IMR-90 (cell line): Measurements from ENCODE around the gene RPL23. TPM values are rescaled to one million over a fixed set of nuclear protein-coding genes. Genes with fewer than 3 reads are reported as not detected.

Experiments used
- microRNA-seq, 2 experiments: library from miRNA; stranded (forward) in 1 of 2; unstranded in 1 of 2; fragments of 10-50 nt in 1 of 2; fragments of <30 nt in 1 of 2; gene quantifications in 1 of 2; microRNA quantifications in 1 of 2; one replicate each; pipeline versions ENCODE3 to v1.1.0; 2013 to 2020; ENCODE audit not compliant: insufficient read depth in 1 of 2, insufficient read length in 1 of 2, unreplicated experiment in 1 of 2
- polyA plus RNA-seq, 3 experiments: library from polyadenylated mRNA; depleted of rRNA; stranded (reverse); fragments of >200 nt; gene quantifications; 2 replicates each; pipeline ENCODE4 v1.2.3, GENCODE V29; 2012; ENCODE audit warnings: low replicate concordance in 1 of 3
- small RNA-seq, 5 experiments: library from RNA; depleted of rRNA; stranded (forward); fragments of <200 nt; gene quantifications; one replicate each; pipeline ENCODE3, GENCODE V24; 2012
- total RNA-seq: library from RNA; depleted of rRNA; stranded (reverse); fragments of >200 nt; gene quantifications from 2 replicates; pipeline ENCODE4 v1.2.3, GENCODE V29; 2012; rRNA removed

Gene RPL23
- total and polyA plus RNA-seq, 2 of the 4 experiments (the other 2 are of a cell fraction), result 1,170 to 2,308 TPM

Small RNA genes within 50 kb of the gene (microRNA-seq; reads per million reads assigned to microRNA genes)
- gene MIR4727 (ENCODE audit: insufficient read depth in 1 of 2, insufficient read length in 1 of 2, unreplicated experiment in 1 of 2) (0.37 to 2.1 reads per million in 2 experiments), gene SNORA21 (ENCODE audit: insufficient read depth, insufficient read length) (not detected), gene SNORA21B (ENCODE audit: insufficient read depth, insufficient read length) (not detected)

Small RNA genes within 50 kb of the gene (small RNA-seq; reads per million reads assigned to genes)
- 0 to 0.89 (median 0) reads per million in 5 experiments for gene MIR4727
- 0 reads per million in 5 experiments for gene SNORA21
- gene SNORA21B, result 0 reads per million in 5 experiments

Other genes with a start within 250 kb of the RPL23 start
- gene SRCIN1, start 247.8 kb downstream of the RPL23 start, total RNA-seq, result not detected in 2 replicates
- gene SRCIN1, start 247.8 kb downstream of the RPL23 start, polyA plus RNA-seq (2012; rRNA removed), result not detected in 2 replicates
- gene EPOP, start 178.8 kb downstream of the RPL23 start, total RNA-seq, result 0.28 and 0.36 TPM in 2 replicates
- gene EPOP, start 178.8 kb downstream of the RPL23 start, polyA plus RNA-seq (2012; rRNA removed), result 0.80 and 0.82 TPM in 2 replicates
- gene MLLT6, start 148.4 kb downstream of the RPL23 start, total RNA-seq, result 7.2 and 7.5 TPM in 2 replicates
- gene MLLT6, start 148.4 kb downstream of the RPL23 start, polyA plus RNA-seq (2012; rRNA removed), result 21.2 and 22.7 TPM in 2 replicates
- 1.3 and 1.4 TPM in 2 replicates for gene CISD3, start 123.4 kb downstream of the RPL23 start, total RNA-seq
- gene CISD3, start 123.4 kb downstream of the RPL23 start, polyA plus RNA-seq (2012; rRNA removed), result 14.1 and 20.3 TPM in 2 replicates
- 1.1 and 1.4 TPM in 2 replicates for gene PCGF2, start 105.4 kb downstream of the RPL23 start, total RNA-seq
- gene PCGF2, start 105.4 kb downstream of the RPL23 start, polyA plus RNA-seq (2012; rRNA removed), result 18.2 and 27.8 TPM in 2 replicates
- 510 and 828 TPM in 2 replicates for gene PSMB3, start 101.0 kb downstream of the RPL23 start, total RNA-seq
- gene PSMB3, start 101.0 kb downstream of the RPL23 start, polyA plus RNA-seq (2012; rRNA removed), result 480 and 525 TPM in 2 replicates
- gene PIP4K2B, start 54.2 kb downstream of the RPL23 start, total RNA-seq, result 40.0 and 40.8 TPM in 2 replicates
- gene PIP4K2B, start 54.2 kb downstream of the RPL23 start, polyA plus RNA-seq (2012; rRNA removed), result 29.3 and 40.2 TPM in 2 replicates
- gene CWC25, start 28.4 kb downstream of the RPL23 start, total RNA-seq, result 9.1 and 9.7 TPM in 2 replicates
- gene CWC25, start 28.4 kb downstream of the RPL23 start, polyA plus RNA-seq (2012; rRNA removed), result 14.9 and 16.1 TPM in 2 replicates
- gene LASP1, start 16.3 kb upstream of the RPL23 start, total RNA-seq, result 79.8 and 113 TPM in 2 replicates
- 262 and 304 TPM in 2 replicates for gene LASP1, start 16.3 kb upstream of the RPL23 start, polyA plus RNA-seq (2012; rRNA removed)
- under 0.01 TPM in 1 of 2 replicates, not detected in the other for gene FBXO47, start 113.7 kb upstream of the RPL23 start, total RNA-seq
- gene FBXO47, start 113.7 kb upstream of the RPL23 start, polyA plus RNA-seq (2012; rRNA removed), result not detected in 2 replicates